Left ventricle myocardium inferior (tissue), 1 donor: Measurements from ENCODE around the gene CCNK. TPM values are rescaled to one million over a fixed set of nuclear protein-coding genes. Genes with fewer than 3 reads are reported as not detected.

ENCODE experiments used
- DNase-seq: peaks from one replicate; pipeline ENCODE4 v3.0.0-alpha.2; 2020
- H3K27ac ChIP-seq: fragments of 200-600 bp; replicated peaks from 2 replicates; pipeline ENCODE4 v1.8.0; 2021
- H3K27me3 ChIP-seq: fragments of 200-600 bp; 2 replicates; pipeline ENCODE4 v1.8.0; 2021; ENCODE audit warnings: low read depth
- H3K36me3 ChIP-seq: fragments of 200-600 bp; 2 replicates; pipeline ENCODE4 v1.8.0; 2021
- H3K4me1 ChIP-seq: fragments of 200-600 bp; 2 replicates; pipeline ENCODE4 v1.8.0; 2021
- H3K4me3 ChIP-seq: fragments of 200-600 bp; 2 replicates; pipeline ENCODE4 v1.8.0; 2021; ENCODE audit warnings: mild to moderate bottlenecking, moderate library complexity
- H3K9me3 ChIP-seq: fragments of 200-600 bp; replicated peaks from 2 replicates; pipeline ENCODE4 v1.8.0; 2021
- CTCF ChIP-seq: fragments of 200-600 bp; IDR thresholded peaks from 2 replicates; pipeline ENCODE4 v1.8.0; 2021; ENCODE audit warnings: antibody characterized with exemption, mild to moderate bottlenecking, borderline replicate concordance
- intact Hi-C: fragments of 100-400 bp; cut with micrococcal nuclease; formaldehyde crosslinking; loops from one replicate; pipeline ENCODE4 v1.11.0; 2022
- total RNA-seq: library from RNA; stranded (reverse); fragmentation: NEBNext Ultra II Directional; extraction: Animal tissue kit (Norgen Biotek cat#: 25700); gene quantifications from one replicate; pipeline ENCODE4 v1.2.1, GENCODE V29; 2021
- donor health status: DM: no; HTN: yes; CAD: no; lungs with severe emphysema.

The CCNK gene
- total RNA-seq, 1 donor from 2014 or later: 32.2 TPM

DNA sequence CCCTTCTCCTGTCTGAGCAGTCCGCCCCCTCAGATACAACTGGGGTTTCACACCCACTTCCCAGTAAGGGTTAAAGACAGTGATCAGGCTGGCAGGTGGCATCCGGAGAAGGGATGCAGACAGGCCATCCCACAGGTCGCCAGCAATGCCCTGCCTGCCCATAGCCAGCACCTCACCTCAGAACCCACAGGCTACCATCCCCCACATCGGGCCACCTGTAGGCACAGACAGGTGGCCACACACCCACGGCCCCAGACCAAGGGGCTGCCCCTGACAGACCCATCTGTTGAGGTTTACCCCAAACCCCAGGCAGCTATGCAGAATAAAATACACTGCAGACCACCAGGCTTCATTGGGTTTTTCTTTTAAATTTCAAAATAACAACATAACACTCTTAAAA lies 57.5 kb downstream of the CCNK start:
- peak; percentile 0 for TF ChIP-seq CTCF
- H3K9me3 ChIP-seq: no peaks in the 10 kb centered on the region
- H3K36me3 ChIP-seq: no peaks in the 10 kb centered on the region
- no peak for DNase-seq
- no peaks in the 10 kb centered on the region for H3K27me3 ChIP-seq
- peak overlapping the region; percentile 85 for H3K27ac ChIP-seq
- H3K4me3 ChIP-seq: no peak overlapping the region
- H3K4me1 ChIP-seq: peaks cover 91% of the 10 kb centered on the region
- intact Hi-C loops: no loop called here

GRCh38 chr14:99539491-99539890 lies 58.3 kb downstream of the CCNK start:
- intact Hi-C loops: no loop called here
- peaks cover 90% of the 10 kb centered on the region for H3K4me1 ChIP-seq

GRCh38 chr14:99540196-99541032 lies 59.2 kb downstream of the CCNK start:
- H3K27ac ChIP-seq: peak overlapping the region; percentile 85
- DNase-seq: no peak

More at GRCh38 chr14:99539491-99539890, 58.3 kb downstream of the CCNK start:
- Histone ChIP-seq H3K36me3 (no peaks in the 10 kb centered on the region), H3K9me3 (no peaks in the 10 kb centered on the region), H3K27ac (peak overlapping the region; percentile 85), H3K27me3 (no peaks in the 10 kb centered on the region), H3K4me3 (peak overlapping the region; percentile 34)
- TF ChIP-seq CTCF: no peak
- DNase-seq: no peak

DNA sequence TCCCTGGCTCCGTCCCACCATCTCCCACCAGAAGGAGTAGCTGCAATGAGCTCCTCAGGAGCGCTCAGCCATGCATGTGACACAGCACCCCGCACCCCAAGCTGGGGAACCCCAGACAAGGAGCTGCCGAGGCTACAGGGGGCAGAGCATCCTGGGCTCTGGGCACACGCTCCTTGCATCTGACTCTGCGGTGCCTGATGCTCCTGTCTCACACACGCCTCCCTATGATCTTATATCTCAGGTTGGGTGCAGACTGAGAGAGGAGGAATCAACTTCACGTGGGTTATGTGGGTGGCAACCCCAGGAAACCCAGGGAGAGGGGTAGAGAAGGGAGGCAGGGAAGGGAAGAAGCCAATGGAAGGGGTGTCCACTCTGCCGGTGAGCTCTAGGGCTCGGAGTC lies 60.0 kb downstream of the CCNK start:
- Histone ChIP-seq H3K9me3 (no peaks in the 10 kb centered on the region), H3K27ac (no peak overlapping the region), H3K27me3 (no peaks in the 10 kb centered on the region), H3K4me3 (no peak overlapping the region), H3K36me3 (no peaks in the 10 kb centered on the region), H3K4me1 (peaks cover 90% of the 10 kb centered on the region)
- no peak for TF ChIP-seq CTCF
- intact Hi-C loops: no loop called here
- DNase-seq: no peak

More at GRCh38 chr14:99540196-99541032, 59.2 kb downstream of the CCNK start:
- no peaks in the 10 kb centered on the region for H3K27me3 ChIP-seq
- intact Hi-C loops: no loop called here
- no peaks in the 10 kb centered on the region for H3K36me3 ChIP-seq
- H3K4me1 ChIP-seq: peaks cover 90% of the 10 kb centered on the region
- H3K9me3 ChIP-seq: no peaks in the 10 kb centered on the region
- no peak for TF ChIP-seq CTCF
- peak overlapping the region; percentile 34 for H3K4me3 ChIP-seq

DNA sequence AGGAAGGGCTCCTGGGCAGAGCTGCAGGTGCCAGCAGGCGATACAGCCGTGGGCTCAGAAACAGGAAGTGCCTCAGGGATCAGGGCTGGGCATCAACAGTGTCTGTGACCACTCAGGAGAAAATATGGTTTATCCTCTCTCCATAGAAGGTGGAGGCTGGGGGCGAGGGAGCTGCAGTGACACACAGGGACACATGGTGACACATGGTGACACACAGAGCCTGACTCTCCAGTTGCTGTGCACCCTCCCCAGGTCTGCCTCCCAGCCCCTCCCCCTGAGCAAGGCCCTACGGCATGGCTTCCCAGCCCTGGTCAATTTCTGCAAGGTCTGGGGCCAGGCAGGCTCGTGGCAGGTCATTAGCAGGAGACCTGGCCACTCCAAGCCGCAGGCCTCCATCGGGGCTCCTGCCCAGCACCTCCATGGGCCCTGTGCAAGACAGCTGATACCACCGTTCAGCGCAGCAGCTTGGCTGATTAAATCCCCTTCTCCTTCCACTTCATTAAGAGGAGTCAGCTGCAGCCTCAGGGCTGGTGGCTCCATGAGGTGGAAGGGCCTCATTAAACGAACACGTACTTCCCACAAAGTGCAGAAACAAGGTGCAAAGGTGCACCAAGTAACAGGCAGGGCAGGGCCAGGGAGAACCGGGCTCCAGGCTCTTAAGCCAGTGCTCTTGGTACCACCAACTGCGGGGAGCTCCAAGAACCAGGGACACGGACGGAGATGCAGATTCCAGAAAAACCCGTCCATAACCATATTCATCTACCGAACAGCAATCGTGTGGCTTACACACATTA lies 60.7 kb downstream of the CCNK start:
- H3K27ac ChIP-seq: no peak overlapping the region
- DNase-seq: no peak
- H3K4me3 ChIP-seq: no peak overlapping the region
- no peaks in the 10 kb centered on the region for H3K27me3 ChIP-seq
- H3K4me1 ChIP-seq: peaks cover 89% of the 10 kb centered on the region
- no peaks in the 10 kb centered on the region for H3K36me3 ChIP-seq
- no peaks in the 10 kb centered on the region for H3K9me3 ChIP-seq
- intact Hi-C loops: no loop called here
- TF ChIP-seq CTCF: no peak
